Natural killer cell (primary cell): Measurements from ENCODE around the gene EDIL3. TPM values are rescaled to one million over a fixed set of nuclear protein-coding genes. Genes with fewer than 3 reads are reported as not detected.

Source experiments
- ATAC-seq, 3 donors: fragments of 150-1000 bp in 2 of 3; fragments of 200-7000 bp in 1 of 3; cut with Tn5 transposase; 1 replicate in 1 of 3; 2 replicates in 2 of 3; pipeline ENCODE4 v1.10.0; 2021; ENCODE audit warnings: mild to moderate bottlenecking in 2 of 3, moderate library complexity in 2 of 3
- DNase-seq, 2 donors: peaks; one replicate each; pipeline versions ENCODE4 v3.0.0 to v3.0.0-alpha.2; 2013 to 2021; ENCODE audit warnings: mixed read lengths in 1 of 2
- H3K27ac ChIP-seq: one replicate; pipeline ENCODE4 v1.5.1; 2013; ENCODE audit warnings: mild to moderate bottlenecking, low read length
- H3K27me3 ChIP-seq: one replicate; pipeline ENCODE4 v1.6.1; 2013; ENCODE audit warnings: low read length; ENCODE audit not compliant: control insufficient read depth, insufficient read depth
- H3K36me3 ChIP-seq: one replicate; pipeline ENCODE4 v1.6.1; 2013; ENCODE audit warnings: low read length; ENCODE audit not compliant: control insufficient read depth, insufficient read depth
- H3K4me1 ChIP-seq: one replicate; pipeline ENCODE4 v1.6.1; 2013; ENCODE audit warnings: low read length; ENCODE audit not compliant: control insufficient read depth, insufficient read depth
- H3K4me3 ChIP-seq: one replicate; pipeline ENCODE4 v1.5.1; 2013; ENCODE audit warnings: low read length
- H3K9me3 ChIP-seq: one replicate; pipeline ENCODE4 v1.6.1; 2013; ENCODE audit warnings: low read length; ENCODE audit not compliant: control insufficient read depth, insufficient read depth
- H3K27ac Mint-ChIP-seq, 2 donors: one replicate each; pipeline ENCODE4 v1.8.0; 2022; ENCODE audit warnings: mild to moderate bottlenecking in 2 of 2, mixed read lengths in 2 of 2, moderate library complexity in 1 of 2
- H3K27me3 Mint-ChIP-seq, 2 donors: one replicate each; pipeline ENCODE4 v1.8.0; 2022; ENCODE audit warnings: low read depth in 2 of 2, mixed read lengths in 2 of 2
- H3K36me3 Mint-ChIP-seq: one replicate; pipeline ENCODE4 v1.8.0; 2022; ENCODE audit warnings: mixed read lengths
- H3K4me1 Mint-ChIP-seq, 2 donors: one replicate each; pipeline ENCODE4 v1.8.0; 2022; ENCODE audit warnings: mixed read lengths in 2 of 2
- H3K4me3 Mint-ChIP-seq: one replicate; pipeline ENCODE4 v1.8.0; 2022; ENCODE audit warnings: mild to moderate bottlenecking, moderate library complexity, mixed read lengths
- H3K9me3 Mint-ChIP-seq, 2 donors: one replicate each; pipeline ENCODE4 v1.8.0; 2022; ENCODE audit warnings: mixed read lengths in 2 of 2
- WGBS: methylation state at CpG from one replicate; pipeline ENCODE4 v1.1.7; 2013; ENCODE audit warnings: missing lambda C conversion rate; ENCODE audit not compliant: insufficient coverage; 5-methylcytosine and 5-hydroxymethylcytosine counted together
- intact Hi-C: fragments of 100-400 bp; cut with micrococcal nuclease; formaldehyde crosslinking; loops from one replicate; pipeline ENCODE4 v1.14.2; 2022
- total RNA-seq, 4 donors: library from RNA; stranded (reverse); fragments of 120-200 nt in 1 of 4; gene quantifications; one replicate each; pipeline versions ENCODE4 v1.2.3 to v1.2.4, GENCODE V29; 2013 to 2022
- TF ChIP-seq, protein P1 (sequence below): fragments of 200-600 bp; IDR thresholded peaks from one replicate; pipeline ENCODE4 v1.8.0; 2022; ENCODE audit warnings: antibody characterized with exemption

The EDIL3 gene
- total RNA-seq, 3 donors from 2014 or later (not counting 1 experiment from before 2014, with no cell fraction given), result not detected

DNA sequence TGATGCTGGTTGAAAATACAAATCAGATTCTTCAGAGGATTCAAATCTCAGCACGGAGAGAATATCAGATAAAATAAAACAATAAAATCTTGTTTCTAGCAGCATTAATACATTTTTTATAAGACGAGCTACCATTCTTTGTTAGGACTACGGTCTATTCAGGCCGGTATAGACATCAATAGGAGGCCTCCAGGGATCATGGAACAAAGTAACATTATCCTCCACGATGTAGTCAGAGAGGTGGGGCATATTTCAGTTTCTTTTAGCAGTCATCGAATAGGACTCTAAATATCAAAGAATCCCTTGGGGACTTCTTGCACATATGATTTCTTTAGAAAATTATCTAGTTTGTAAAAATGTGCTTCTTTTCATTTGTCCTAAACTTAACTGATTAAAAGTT, 438.2 kb downstream of the EDIL3 start:
- H3K9me3 Mint-ChIP-seq, result peaks cover 3 to 4% of the 10 kb centered on the region in 2 donors
- H3K4me3 ChIP-seq, result no peak overlapping the region
- no peaks in the 10 kb centered on the region for H3K36me3 ChIP-seq
- no peaks in the 10 kb centered on the region for H3K4me1 ChIP-seq
- H3K27me3 Mint-ChIP-seq, result no peaks in the 10 kb centered on the region
- H3K27ac Mint-ChIP-seq, result no peak overlapping the region
- DNase-seq, result no peak
- no peaks in the 10 kb centered on the region for H3K9me3 ChIP-seq
- TF ChIP-seq, protein P1, sequence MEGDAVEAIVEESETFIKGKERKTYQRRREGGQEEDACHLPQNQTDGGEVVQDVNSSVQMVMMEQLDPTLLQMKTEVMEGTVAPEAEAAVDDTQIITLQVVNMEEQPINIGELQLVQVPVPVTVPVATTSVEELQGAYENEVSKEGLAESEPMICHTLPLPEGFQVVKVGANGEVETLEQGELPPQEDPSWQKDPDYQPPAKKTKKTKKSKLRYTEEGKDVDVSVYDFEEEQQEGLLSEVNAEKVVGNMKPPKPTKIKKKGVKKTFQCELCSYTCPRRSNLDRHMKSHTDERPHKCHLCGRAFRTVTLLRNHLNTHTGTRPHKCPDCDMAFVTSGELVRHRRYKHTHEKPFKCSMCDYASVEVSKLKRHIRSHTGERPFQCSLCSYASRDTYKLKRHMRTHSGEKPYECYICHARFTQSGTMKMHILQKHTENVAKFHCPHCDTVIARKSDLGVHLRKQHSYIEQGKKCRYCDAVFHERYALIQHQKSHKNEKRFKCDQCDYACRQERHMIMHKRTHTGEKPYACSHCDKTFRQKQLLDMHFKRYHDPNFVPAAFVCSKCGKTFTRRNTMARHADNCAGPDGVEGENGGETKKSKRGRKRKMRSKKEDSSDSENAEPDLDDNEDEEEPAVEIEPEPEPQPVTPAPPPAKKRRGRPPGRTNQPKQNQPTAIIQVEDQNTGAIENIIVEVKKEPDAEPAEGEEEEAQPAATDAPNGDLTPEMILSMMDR, result no peak
- intact Hi-C loops, result no loop called here
- H3K36me3 Mint-ChIP-seq, result no peaks in the 10 kb centered on the region
- H3K27me3 ChIP-seq, result no peaks in the 10 kb centered on the region
- WGBS, result 88% methylated on average over 6 of the region's 6 CpGs
- ATAC-seq, result no peak
- no peak overlapping the region for H3K27ac ChIP-seq
- no peaks in the 10 kb centered on the region for H3K4me1 Mint-ChIP-seq
- no peak overlapping the region for H3K4me3 Mint-ChIP-seq

DNA sequence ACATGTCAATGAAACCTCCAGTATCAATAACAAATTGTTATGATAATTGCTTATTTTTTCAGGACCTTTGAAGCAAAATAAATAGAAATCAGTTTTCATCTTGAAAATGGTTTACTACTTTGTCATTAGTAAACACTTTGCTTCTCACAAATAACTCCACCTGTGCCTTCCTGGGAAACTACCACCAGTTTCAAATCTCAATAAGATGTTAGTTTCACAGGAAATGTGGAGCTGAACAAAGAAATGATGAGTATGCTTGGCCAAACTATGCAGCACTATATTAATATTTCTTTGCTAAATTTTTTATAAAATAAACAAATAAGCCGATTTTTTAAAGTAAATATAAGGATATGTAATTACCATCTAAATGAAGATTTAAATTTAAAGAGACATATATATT, 442.5 kb downstream of the EDIL3 start:
- no peaks in the 10 kb centered on the region for H3K9me3 Mint-ChIP-seq
- no CpG with 5 or more reads among the region's 1 CpG for WGBS
- TF ChIP-seq, protein P1, result no peak
- no peaks in the 10 kb centered on the region for H3K36me3 ChIP-seq
- no peaks in the 10 kb centered on the region for H3K27me3 Mint-ChIP-seq
- no peak for DNase-seq
- no peaks in the 10 kb centered on the region for H3K4me1 ChIP-seq
- H3K27ac ChIP-seq, result no peak overlapping the region
- no peak overlapping the region for H3K27ac Mint-ChIP-seq
- H3K36me3 Mint-ChIP-seq, result no peaks in the 10 kb centered on the region
- H3K4me3 ChIP-seq, result no peak overlapping the region
- ATAC-seq, result no peak
- no peak overlapping the region for H3K4me3 Mint-ChIP-seq
- no peaks in the 10 kb centered on the region for H3K9me3 ChIP-seq
- H3K4me1 Mint-ChIP-seq, result no peaks in the 10 kb centered on the region
- no peaks in the 10 kb centered on the region for H3K27me3 ChIP-seq
- intact Hi-C loops, result no loop called here

DNA sequence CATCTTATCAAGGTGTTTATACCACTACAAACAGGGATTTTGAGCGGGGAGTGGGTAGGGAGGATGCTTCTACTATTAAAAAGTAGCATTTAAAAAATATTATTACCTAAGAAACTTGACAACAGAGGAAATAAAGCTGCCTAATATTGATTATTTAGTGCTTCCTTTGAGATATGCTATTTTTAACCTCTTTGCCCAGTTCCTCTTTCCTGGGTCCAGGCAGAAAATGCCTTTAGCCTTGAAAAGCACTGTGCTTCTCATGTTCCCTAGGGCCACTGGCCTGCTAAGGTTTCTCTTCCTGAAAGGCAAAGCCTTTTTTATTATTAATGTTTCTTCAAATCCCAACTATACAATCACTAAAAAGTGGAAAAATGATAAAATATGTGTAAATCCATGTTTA, 446.8 kb downstream of the EDIL3 start:
- Mint-ChIP-seq H3K4me1 (no peaks in the 10 kb centered on the region), H3K4me3 (no peak overlapping the region), H3K36me3 (no peaks in the 10 kb centered on the region), H3K9me3 (peaks cover 2 to 3% of the 10 kb centered on the region in 2 donors), H3K27ac (no peak overlapping the region), H3K27me3 (no peaks in the 10 kb centered on the region)
- Histone ChIP-seq H3K36me3 (no peaks in the 10 kb centered on the region), H3K27ac (no peak overlapping the region), H3K9me3 (no peaks in the 10 kb centered on the region), H3K4me1 (no peaks in the 10 kb centered on the region), H3K27me3 (no peaks in the 10 kb centered on the region), H3K4me3 (no peak overlapping the region)
- no peak for ATAC-seq
- TF ChIP-seq, protein P1, result no peak
- intact Hi-C loops, result no loop called here
- DNase-seq, result no peak
- WGBS, result no CpG with 5 or more reads among the region's 1 CpG

DNA sequence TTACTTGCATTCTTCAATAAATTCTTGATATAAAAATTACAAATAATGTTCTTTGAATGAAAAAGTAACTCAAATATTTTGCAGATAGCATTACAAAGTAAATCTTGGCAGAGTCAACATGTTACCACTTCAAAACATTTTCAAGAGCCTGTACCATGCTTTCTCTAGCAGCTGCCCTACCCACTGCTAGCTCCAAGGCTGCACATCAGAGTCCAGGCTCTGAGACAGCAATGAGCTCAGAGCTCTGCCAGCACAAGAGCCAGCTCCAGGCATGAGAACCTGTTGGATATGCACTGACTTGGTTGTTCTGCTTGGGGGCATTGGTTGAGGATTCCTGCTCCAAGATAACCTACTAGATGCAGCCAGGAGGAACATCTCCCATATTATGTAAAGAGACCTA, 452.7 kb downstream of the EDIL3 start:
- no peaks in the 10 kb centered on the region for H3K4me1 Mint-ChIP-seq
- Histone ChIP-seq H3K4me3 (no peak overlapping the region), H3K27me3 (no peaks in the 10 kb centered on the region), H3K27ac (no peak overlapping the region), H3K4me1 (no peaks in the 10 kb centered on the region), H3K36me3 (no peaks in the 10 kb centered on the region), H3K9me3 (no peaks in the 10 kb centered on the region)
- ATAC-seq (no peak), DNase-seq (no peak)
- H3K36me3 Mint-ChIP-seq, result no peaks in the 10 kb centered on the region
- H3K27ac Mint-ChIP-seq, result no peak overlapping the region
- peaks cover 2 to 13% of the 10 kb centered on the region in 2 donors for H3K9me3 Mint-ChIP-seq
- H3K27me3 Mint-ChIP-seq, result no peaks in the 10 kb centered on the region
- H3K4me3 Mint-ChIP-seq, result no peak overlapping the region
- intact Hi-C loops, result no loop called here
- TF ChIP-seq, protein P1, result no peak
